CD4-positive, alpha-beta T cell treated with Interleukin-12 subunit alpha and Interleukin-12 subunit beta, for 1 hour (primary cell): ENCODE measurements around the gene ATXN10.

Experiments used
- DNase-seq: peaks from one replicate; pipeline ENCODE4 v3.0.0-alpha.2; 2020

The ATXN10 gene

GRCh38 chr22:45793161-45793560 is 121.5 kb downstream of the ATXN10 start:
- no peak for DNase-seq

GRCh38 chr22:45793892-45794291 is 122.3 kb downstream of the ATXN10 start:
- DNase-seq = no peak

- peak; percentile 1 for DNase-seq
Observed at GRCh38 chr22:45796009-45796408, 124.4 kb downstream of the ATXN10 start.

- DNase-seq = no peak
Observed at GRCh38 chr22:45799291-45799690, 127.7 kb downstream of the ATXN10 start.

- DNase-seq = no peak
Observed at GRCh38 chr22:45802054-45802453, 130.4 kb downstream of the ATXN10 start.

- no peak for DNase-seq
Observed at GRCh38 chr22:45804319-45804985, 132.8 kb downstream of the ATXN10 start.

- no peak for DNase-seq
Observed at GRCh38 chr22:45804986-45805325, 133.3 kb downstream of the ATXN10 start.

GRCh38 chr22:45805413-45805812 is 133.8 kb downstream of the ATXN10 start:
- no peak for DNase-seq

- no peak for DNase-seq
Observed at GRCh38 chr22:45807156-45807915, 135.7 kb downstream of the ATXN10 start.

GRCh38 chr22:45812910-45813309 is 141.3 kb downstream of the ATXN10 start:
- no peak for DNase-seq

GRCh38 chr22:45814198-45814597 is 142.6 kb downstream of the ATXN10 start:
- no peak for DNase-seq

GRCh38 chr22:45816776-45817175 is 145.1 kb downstream of the ATXN10 start:
- DNase-seq = no peak

- no peak for DNase-seq
Observed at GRCh38 chr22:45817745-45818423, 146.2 kb downstream of the ATXN10 start.

GRCh38 chr22:45818424-45819085 is 146.9 kb downstream of the ATXN10 start:
- no peak for DNase-seq

- DNase-seq = no peak
Observed at GRCh38 chr22:45819305-45819704, 147.7 kb downstream of the ATXN10 start.

- no peak for DNase-seq
Observed at GRCh38 chr22:45823336-45823735, 151.7 kb downstream of the ATXN10 start.

GRCh38 chr22:45826520-45826919 is 154.9 kb downstream of the ATXN10 start:
- no peak for DNase-seq

GRCh38 chr22:45828841-45829240 is 157.2 kb downstream of the ATXN10 start:
- no peak for DNase-seq

- DNase-seq = no peak
Observed at GRCh38 chr22:45830531-45831245, 159.1 kb downstream of the ATXN10 start.

- no peak for DNase-seq
Observed at GRCh38 chr22:45831394-45831793, 159.8 kb downstream of the ATXN10 start.

- DNase-seq = no peak
Observed at GRCh38 chr22:45832180-45832579, 160.5 kb downstream of the ATXN10 start.

GRCh38 chr22:45832959-45833580 is 161.4 kb downstream of the ATXN10 start:
- no peak for DNase-seq
